Aortic smooth muscle cell (primary cell): ENCODE data around the gene ZSWIM6. TPM values are rescaled to one million over a fixed set of nuclear protein-coding genes. Genes with fewer than 3 reads are reported as not detected.

Experiments used
- total RNA-seq: library from RNA; depleted of rRNA; stranded (reverse); fragments of >200 nt; gene quantifications from 2 replicates; pipeline ENCODE4 v1.2.3, GENCODE V29; 2014

ZSWIM6 gene
- total RNA-seq: 9.6 and 10.0 TPM in 2 replicates

DNA sequence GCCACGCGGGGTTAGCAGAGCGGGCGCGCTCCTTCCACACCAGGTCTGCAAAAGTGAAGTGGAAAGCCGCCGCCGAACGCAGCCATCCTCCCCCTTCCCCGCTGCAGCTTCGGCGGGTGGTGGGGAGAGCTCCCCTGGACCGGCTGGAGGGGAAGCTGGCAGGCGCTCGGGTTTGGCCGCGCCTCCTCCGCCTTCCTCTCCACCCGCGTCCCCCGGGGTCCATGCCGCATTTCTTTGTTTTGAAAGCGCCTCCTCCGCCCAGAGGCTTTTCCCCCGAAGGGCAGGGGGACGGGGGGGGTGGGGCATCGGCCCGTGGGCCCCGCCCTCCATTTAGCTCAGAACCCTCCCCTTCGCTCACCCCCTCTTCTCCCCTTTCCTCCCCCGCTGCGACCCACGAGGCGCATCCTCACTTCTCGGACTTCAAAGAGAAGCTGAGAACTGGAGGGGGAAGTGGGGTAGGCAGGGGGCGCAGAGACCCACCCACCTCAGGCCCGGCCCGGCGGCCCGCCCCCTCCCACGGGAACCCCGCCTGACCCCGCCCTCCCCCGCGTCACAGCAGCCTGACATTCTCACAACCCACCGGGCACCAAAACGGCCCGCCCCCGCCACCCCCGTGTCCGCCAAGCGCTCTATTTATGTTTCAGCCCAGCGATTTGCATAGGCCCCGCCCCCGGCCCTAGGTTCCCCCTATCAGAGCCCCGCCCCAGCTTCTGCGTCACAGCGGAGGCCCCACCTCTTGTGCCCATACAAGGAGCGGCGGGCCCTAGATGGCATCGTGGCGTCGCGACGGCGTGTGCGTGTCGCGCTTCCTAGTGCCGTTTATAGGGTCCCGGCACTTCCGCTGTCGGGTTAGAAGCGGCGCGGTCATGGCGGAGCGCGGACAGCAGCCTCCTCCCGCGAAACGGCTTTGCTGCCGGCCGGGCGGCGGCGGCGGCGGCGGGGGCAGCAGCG is at the start of gene ZSWIM6:
Gene ZSWIM6, plus strand, starts transcription at position 852 of the 951 bp plus-strand sequence. Its CDS starts 15 bp downstream, at position 867.

Other genes with a start within 250 kb of the ZSWIM6 start
- 66.1 and 79.8 TPM in 2 replicates for gene SMIM15, start 169.8 kb upstream of the ZSWIM6 start, total RNA-seq